GM21447 (cell line): ENCODE results near the gene BRINP3.

Experiments used
- ATAC-seq: cut with Tn5 transposase; IDR thresholded peaks from one replicate; pipeline ENCODE4 v1.9.1; 2021; ENCODE audit not compliant: unreplicated experiment

BRINP3 gene

GRCh38 chr1:190453550-190453949 lies 24.1 kb downstream of the BRINP3 start:
- no peak for ATAC-seq

- ATAC-seq, result no peak
Observed at GRCh38 chr1:190452272-190452848, 25.3 kb downstream of the BRINP3 start.

GRCh38 chr1:190444464-190444863 lies 33.2 kb downstream of the BRINP3 start:
- ATAC-seq, result no peak

- ATAC-seq, result no peak
Observed at GRCh38 chr1:190439447-190439846, 38.2 kb downstream of the BRINP3 start.

GRCh38 chr1:190436615-190437014 lies 41.0 kb downstream of the BRINP3 start:
- ATAC-seq, result no peak

GRCh38 chr1:190429932-190430331 lies 47.7 kb downstream of the BRINP3 start:
- no peak for ATAC-seq

GRCh38 chr1:190429141-190429540 lies 48.5 kb downstream of the BRINP3 start:
- no peak for ATAC-seq

- ATAC-seq, result no peak
Observed at GRCh38 chr1:190416239-190416638, 61.4 kb downstream of the BRINP3 start.

GRCh38 chr1:190413142-190413541 lies 64.5 kb downstream of the BRINP3 start:
- no peak for ATAC-seq

GRCh38 chr1:190403402-190403801 lies 74.3 kb downstream of the BRINP3 start:
- ATAC-seq, result no peak

GRCh38 chr1:190399233-190399632 lies 78.4 kb downstream of the BRINP3 start:
- ATAC-seq, result no peak

- no peak for ATAC-seq
Observed at GRCh38 chr1:190391582-190391981, 86.1 kb downstream of the BRINP3 start.

GRCh38 chr1:190377991-190378390 lies 99.7 kb downstream of the BRINP3 start:
- ATAC-seq, result no peak

GRCh38 chr1:190377294-190377693 lies 100.4 kb downstream of the BRINP3 start:
- ATAC-seq, result no peak

- ATAC-seq, result no peak
Observed at GRCh38 chr1:190376044-190376443, 101.6 kb downstream of the BRINP3 start.

- ATAC-seq, result no peak
Observed at GRCh38 chr1:190373705-190374336, 103.8 kb downstream of the BRINP3 start.

- ATAC-seq, result no peak
Observed at GRCh38 chr1:190367200-190367599, 110.5 kb downstream of the BRINP3 start.

GRCh38 chr1:190365283-190365682 lies 112.4 kb downstream of the BRINP3 start:
- no peak for ATAC-seq

GRCh38 chr1:190353538-190354101 lies 124.0 kb downstream of the BRINP3 start:
- ATAC-seq, result no peak

GRCh38 chr1:190344454-190344853 lies 133.2 kb downstream of the BRINP3 start:
- ATAC-seq, result no peak

GRCh38 chr1:190338829-190339228 lies 138.8 kb downstream of the BRINP3 start:
- ATAC-seq, result no peak

- no peak for ATAC-seq
Observed at GRCh38 chr1:190328871-190329270, 148.8 kb downstream of the BRINP3 start.

- no peak for ATAC-seq
Observed at GRCh38 chr1:190328361-190328760, 149.3 kb downstream of the BRINP3 start.
